GM12878 (cell line): ENCODE results near the gene SLC9C1. TPM values are rescaled to one million over a fixed set of nuclear protein-coding genes. Genes with fewer than 3 reads are reported as not detected.

Experiments
- ATAC-seq: fragments of 200-7000 bp; cut with Tn5 transposase; 3 replicates; pipeline ENCODE4 v1.9.1; 2020; ENCODE audit warnings: mild to moderate bottlenecking, moderate library complexity
- BruUV-seq: library from RNA; stranded (reverse); fragments of 400-500 nt; replicated peaks from 2 replicates; lab custom pipeline; 2021; lab: Mats Ljungman, UMichigan
- CTCF ChIA-PET: fragments of 300-600 bp; sonication (Branson Sonifier 250); formaldehyde crosslinking; extraction: SDS; loops from one replicate; lab custom pipeline; 2021; ENCODE audit warnings: inconsistent platforms; lab: Yijun Ruan, JAX
- POLR2A ChIA-PET: fragments of 350-600 bp; formaldehyde crosslinking; extraction: SDS; loops from one replicate; lab custom pipeline; 2021; ENCODE audit warnings: inconsistent platforms; lab: Charles Lee
- RAD21 ChIA-PET: fragments of 300-600 bp; sonication (Branson Sonifier 250); formaldehyde crosslinking; loops from one replicate; lab custom pipeline; 2023; ENCODE audit warnings: antibody characterized with exemption; ENCODE audit not compliant: unreplicated experiment; lab: Charles Lee
- SMC1A ChIA-PET: fragments of 300-600 bp; sonication (Branson Sonifier 250); formaldehyde crosslinking; loops from one replicate; lab custom pipeline; 2023; ENCODE audit not compliant: unreplicated experiment, uncharacterized antibody; lab: Charles Lee
- DNase-seq: peaks from one replicate; pipeline ENCODE4 v3.0.0-alpha.2; 2011; ENCODE audit warnings: low read depth, low spot score
- FAIRE-seq: peaks from 3 replicates; lab custom pipeline; 2011; peaks lifted over from hg19 to GRCh38; lab: Jason Lieb, UNC
- H2AFZ ChIP-seq: 2 replicates; pipeline ENCODE4 v1.6.0; 2011; ENCODE audit warnings: low read depth, low read length, control low read depth; ENCODE audit not compliant: control insufficient read depth
- H3K27ac ChIP-seq: 2 replicates; pipeline ENCODE4 v1.5.1; 2011; ENCODE audit warnings: control low read depth; ENCODE audit not compliant: control insufficient read depth, insufficient read depth
- H3K27me3 ChIP-seq, 2 experiments: replicated peaks in 1 of 2; 2 replicates each; pipeline versions ENCODE4 v1.6.0 to v1.6.1; 2011; ENCODE audit warnings: low read length in 1 of 2; ENCODE audit not compliant: control insufficient read depth in 2 of 2, insufficient read depth in 2 of 2
- H3K36me3 ChIP-seq, 2 experiments: 2 replicates each; pipeline ENCODE4 v1.5.1; 2011; ENCODE audit warnings: low read length in 1 of 2; ENCODE audit not compliant: control insufficient read depth in 2 of 2, insufficient read depth in 2 of 2
- H3K4me1 ChIP-seq: 2 replicates; pipeline ENCODE4 v1.6.1; 2011; ENCODE audit warnings: mild to moderate bottlenecking, low read length, moderate library complexity, mixed read lengths; ENCODE audit not compliant: control insufficient read depth, insufficient read depth
- H3K4me2 ChIP-seq: 2 replicates; pipeline ENCODE4 v1.6.0; 2011; ENCODE audit warnings: control low read depth; ENCODE audit not compliant: control insufficient read depth, insufficient read depth
- H3K4me3 ChIP-seq: fragments of 200-600 bp; sonication (generic); 2 replicates; pipeline ENCODE4 v1.5.1; 2016
- H3K79me2 ChIP-seq: 2 replicates; pipeline ENCODE4 v1.6.0; 2011; ENCODE audit warnings: low read length; ENCODE audit not compliant: control insufficient read depth, insufficient read depth
- H3K9ac ChIP-seq: 2 replicates; pipeline ENCODE4 v1.8.0; 2011; ENCODE audit warnings: low read length, control low read depth, mixed read lengths; ENCODE audit not compliant: control insufficient read depth, insufficient read depth
- H3K9me3 ChIP-seq: replicated peaks from 3 replicates; pipeline ENCODE4 v1.5.1; 2011; ENCODE audit warnings: mild to moderate bottlenecking, low read length; ENCODE audit not compliant: control insufficient read depth, insufficient read depth
- H4K20me1 ChIP-seq: 2 replicates; pipeline ENCODE4 v1.6.0; 2011; ENCODE audit not compliant: control insufficient read depth, insufficient read depth
- E4F1 ChIP-seq: fragments of 450-650 bp; IDR thresholded peaks from 2 replicates; pipeline ENCODE4 v1.6.1; 2018; ENCODE audit warnings: borderline replicate concordance, mild to moderate bottlenecking; ENCODE audit not compliant: partially characterized antibody
- FOS ChIP-seq: IDR thresholded peaks from 3 replicates; pipeline ENCODE4 v1.6.1; 2011; ENCODE audit warnings: borderline replicate concordance; ENCODE audit not compliant: insufficient read length; ENCODE audit errors: extremely low read depth
- GABPA ChIP-seq: IDR thresholded peaks from 2 replicates; pipeline ENCODE4 v1.6.1; 2014; ENCODE audit warnings: antibody characterized with exemption, low read depth, mild to moderate bottlenecking, inconsistent platforms
- HCFC1 ChIP-seq: fragments of 150-350 bp; IDR thresholded peaks from 2 replicates; pipeline ENCODE4 v1.6.1; 2014; ENCODE audit warnings: low read length
- MAX ChIP-seq: IDR thresholded peaks from 2 replicates; pipeline ENCODE4 v1.6.1; 2012; ENCODE audit warnings: low read depth, low read length, improper control_type of control experiment
- MXI1 ChIP-seq: fragments of 150-350 bp; IDR thresholded peaks from 2 replicates; pipeline ENCODE4 v1.6.1; 2011; ENCODE audit warnings: low read depth, mild to moderate bottlenecking, inconsistent platforms, low read length, improper control_type of control experiment
- NRF1 ChIP-seq: conservative IDR thresholded peaks from 2 replicates; pipeline ENCODE4 v1.6.1; 2011; ENCODE audit warnings: mild to moderate bottlenecking, low read depth, low read length, improper control_type of control experiment
- POLR2A ChIP-seq: IDR thresholded peaks from 2 replicates; pipeline ENCODE4 v1.6.1; 2011; ENCODE audit warnings: low read depth, mild to moderate bottlenecking, low read length
- SMAD5 ChIP-seq: IDR thresholded peaks from 2 replicates; pipeline ENCODE4 v1.6.1; 2016; ENCODE audit warnings: antibody characterized with exemption, low read depth
- ZBTB4 ChIP-seq: fragments of 450-650 bp; formaldehyde crosslinking; IDR thresholded peaks from 2 replicates; pipeline ENCODE4 v1.4.0; 2022; ENCODE audit warnings: mild to moderate bottlenecking, moderate library complexity
- WGBS: methylation state at CpG from one replicate; pipeline ENCODE4 v1.1.6; 2016; ENCODE audit warnings: low lambda C conversion rate; ENCODE audit not compliant: insufficient replicate concordance, insufficient coverage; ENCODE audit errors: missing lambda C conversion rate; 5-methylcytosine and 5-hydroxymethylcytosine counted together
- in situ Hi-C: fragments of 300-500 bp; cut with MboI; formaldehyde crosslinking; loops from 9 replicates; pipeline ENCODE4 v1.14.3; 2018; ENCODE audit warnings: mixed read lengths
- intact Hi-C: fragments of 100-400 bp; cut with micrococcal nuclease; formaldehyde crosslinking; loops from one replicate; pipeline ENCODE4 v1.14.2; 2022; ENCODE audit not compliant: unreplicated experiment
- polyA plus RNA-seq, 11 experiments: library from polyadenylated mRNA; depleted of rRNA in 4 of 11; unstranded in 6 of 11; stranded (reverse) in 5 of 11; fragments of >200 nt; fragmentation: Nextera tagmentation in 4 of 11; fragmentation: Illumina TruSeq in 1 of 11; extraction: Ambion mirVana in 4 of 11; extraction: Trizol in 1 of 11; gene quantifications; 1 replicate in 1 of 11; 2 replicates in 10 of 11; pipeline versions ENCODE4 v1.2.1 to v1.2.3, GENCODE V29; 2011 to 2016; ENCODE audit warnings: inconsistent platforms in 2 of 11, missing spikeins in 2 of 11, low read depth in 1 of 11
- total RNA-seq, 4 experiments: library from RNA; depleted of rRNA in 3 of 4; stranded (reverse); fragments of >200 nt in 3 of 4; fragmentation: Illumina TruSeq in 1 of 4; extraction: Trizol in 1 of 4; gene quantifications; 2 replicates each; pipeline versions ENCODE4 v1.2.1 to v1.2.3, GENCODE V29; 2013 to 2021

SLC9C1 gene
- total and polyA plus RNA-seq, 10 of the 15 experiments (the other 5 are each of a cell fraction or from before 2014, with no cell fraction given) = not detected

GRCh38 chr3:112140584-112140983 is 153.4 kb downstream of the SLC9C1 start:
- Histone ChIP-seq H3K36me3 (no peaks in the 10 kb centered on the region), H2AFZ (no peak overlapping the region), H3K9me3 (no peaks in the 10 kb centered on the region; the same call in 1 of the 3 replicates), H3K4me2 (no peak overlapping the region), H3K27me3 (no peaks in the 10 kb centered on the region), H3K9ac (no peak overlapping the region), H3K4me1 (peaks cover 25% of the 10 kb centered on the region), H3K27ac (no peak overlapping the region), H3K79me2 (peaks cover 3% of the 10 kb centered on the region; the same call in 1 of the 2 replicates), H4K20me1 (no peaks in the 10 kb centered on the region), H3K4me3 (no peak overlapping the region)
- ATAC-seq (no peak), DNase-seq (no peak), FAIRE-seq (no peak)
- in situ Hi-C loops (no loop called here), intact Hi-C loops (no loop called here)
- WGBS = 13% methylated on average over 1 of the region's 1 CpG
- BruUV-seq = no TSS peak
- TF ChIP-seq NRF1 = no peak
- TF ChIP-seq ZBTB4 = no peak
- TF ChIP-seq GABPA = no peak
- no peak for TF ChIP-seq MAX
- TF ChIP-seq HCFC1 = no peak
- TF ChIP-seq E4F1 = no peak
- no peak for TF ChIP-seq POLR2A
- no peak for TF ChIP-seq SMAD5
- TF ChIP-seq FOS = no peak
- TF ChIP-seq MXI1 = no peak
- POLR2A ChIA-PET = no interaction called here
- CTCF ChIA-PET = interaction anchor here (4.8 to 18.1 kb wide), 5 partner anchors 23 to 393 kb away, joined by 27 to 226 read pairs (median 39); partner anchors contain the start of gene SLC9C1
- RAD21 ChIA-PET = interaction anchor here (1.7 to 5.9 kb wide), 4 partner anchors 12 to 391 kb away, joined by 6 to 88 read pairs (median 44); partner anchors contain the start of gene SLC9C1
- SMC1A ChIA-PET = interaction anchor here (1.2 to 18.5 kb wide), 6 partner anchors 15 to 380 kb away, joined by 5 to 489 read pairs (median 76); partner anchors contain the start of gene SLC9C1
